Astrocyte of the spinal cord (primary cell): Measurements from ENCODE around the gene PRDM16.

Experiments
- DNase-seq: peaks from one replicate; pipeline ENCODE4 v3.0.0; 2011; ENCODE audit warnings: low read depth, low spot score
- H3K4me3 ChIP-seq: 2 replicates; pipeline ENCODE4 v1.5.1; 2011; ENCODE audit warnings: low read depth, mild to moderate bottlenecking, low read length, moderate library complexity
- CTCF ChIP-seq: IDR thresholded peaks from 2 replicates; pipeline ENCODE4 v1.5.1; 2012; ENCODE audit warnings: low read depth, mild to moderate bottlenecking, low read length, inconsistent platforms
- in situ Hi-C: cut with HindIII; loops from 2 replicates; pipeline ENCODE4 v1.10.0; 2017; ENCODE audit warnings: low sequenced_read_pairs

PRDM16 gene

GRCh38 chr1:3387401-3387800 is 318.4 kb downstream of the PRDM16 start:
- no peak for TF ChIP-seq CTCF
- H3K4me3 ChIP-seq = no peak overlapping the region
- in situ Hi-C loops = no loop called here
- no peak for DNase-seq

- TF ChIP-seq CTCF = no peak
- DNase-seq = no peak
- in situ Hi-C loops = no loop called here
- H3K4me3 ChIP-seq = no peak overlapping the region
Observed at GRCh38 chr1:3389093-3389833, 320.3 kb downstream of the PRDM16 start.

- TF ChIP-seq CTCF = no peak
- no peak for DNase-seq
- no peak overlapping the region for H3K4me3 ChIP-seq
- in situ Hi-C loops = no loop called here
Observed at GRCh38 chr1:3390291-3390690, 321.3 kb downstream of the PRDM16 start.

- H3K4me3 ChIP-seq = no peak overlapping the region
- in situ Hi-C loops = no loop called here
- no peak for TF ChIP-seq CTCF
- DNase-seq = no peak
Observed at GRCh38 chr1:3391711-3392110, 322.7 kb downstream of the PRDM16 start.

GRCh38 chr1:3393024-3393986 is 324.3 kb downstream of the PRDM16 start:
- in situ Hi-C loops = no loop called here
- DNase-seq = no peak
- no peak overlapping the region for H3K4me3 ChIP-seq
- TF ChIP-seq CTCF = no peak

- in situ Hi-C loops = no loop called here
- DNase-seq = no peak
- H3K4me3 ChIP-seq = no peak overlapping the region
- TF ChIP-seq CTCF = no peak
Observed at GRCh38 chr1:3393987-3394920, 325.3 kb downstream of the PRDM16 start.
